Loucy (cell line): Measurements from ENCODE around the gene CAMK2N2.

ENCODE experiments used
- EZH2phosphoT487 ChIP-seq: fragments of 200-600 bp; IDR thresholded peaks from 2 replicates; pipeline ENCODE4 v1.6.1; 2018; ENCODE audit warnings: antibody characterized with exemption, mild to moderate bottlenecking, moderate library complexity, borderline replicate concordance
- TF ChIP-seq, protein P1 (sequence below): fragments of 200-600 bp; sonication (generic); conservative IDR thresholded peaks from 2 replicates; pipeline ENCODE4 v1.5.1; 2014; ENCODE audit warnings: mild to moderate bottlenecking, antibody characterized with exemption, low read length

- TF ChIP-seq, protein P1, sequence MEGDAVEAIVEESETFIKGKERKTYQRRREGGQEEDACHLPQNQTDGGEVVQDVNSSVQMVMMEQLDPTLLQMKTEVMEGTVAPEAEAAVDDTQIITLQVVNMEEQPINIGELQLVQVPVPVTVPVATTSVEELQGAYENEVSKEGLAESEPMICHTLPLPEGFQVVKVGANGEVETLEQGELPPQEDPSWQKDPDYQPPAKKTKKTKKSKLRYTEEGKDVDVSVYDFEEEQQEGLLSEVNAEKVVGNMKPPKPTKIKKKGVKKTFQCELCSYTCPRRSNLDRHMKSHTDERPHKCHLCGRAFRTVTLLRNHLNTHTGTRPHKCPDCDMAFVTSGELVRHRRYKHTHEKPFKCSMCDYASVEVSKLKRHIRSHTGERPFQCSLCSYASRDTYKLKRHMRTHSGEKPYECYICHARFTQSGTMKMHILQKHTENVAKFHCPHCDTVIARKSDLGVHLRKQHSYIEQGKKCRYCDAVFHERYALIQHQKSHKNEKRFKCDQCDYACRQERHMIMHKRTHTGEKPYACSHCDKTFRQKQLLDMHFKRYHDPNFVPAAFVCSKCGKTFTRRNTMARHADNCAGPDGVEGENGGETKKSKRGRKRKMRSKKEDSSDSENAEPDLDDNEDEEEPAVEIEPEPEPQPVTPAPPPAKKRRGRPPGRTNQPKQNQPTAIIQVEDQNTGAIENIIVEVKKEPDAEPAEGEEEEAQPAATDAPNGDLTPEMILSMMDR: no peak
- TF ChIP-seq EZH2phosphoT487: no peak
These were observed 46.6 kb upstream of the CAMK2N2 start for GRCh38 chr3:184307915-184308314.
